ENCODE measurements around the gene DZIP1. TPM values are rescaled to one million over a fixed set of nuclear protein-coding genes. Genes with fewer than 3 reads are reported as not detected.
A peak's percentile ranks its signal among the peaks of the same experiment; 100 is the strongest.

Gene DZIP1
- total and polyA plus RNA-seq, 2 of the 13 experiments (the other 11 are each of a cell fraction or from before 2014, with no cell fraction given) = 11.0 to 36.7 TPM

DNA sequence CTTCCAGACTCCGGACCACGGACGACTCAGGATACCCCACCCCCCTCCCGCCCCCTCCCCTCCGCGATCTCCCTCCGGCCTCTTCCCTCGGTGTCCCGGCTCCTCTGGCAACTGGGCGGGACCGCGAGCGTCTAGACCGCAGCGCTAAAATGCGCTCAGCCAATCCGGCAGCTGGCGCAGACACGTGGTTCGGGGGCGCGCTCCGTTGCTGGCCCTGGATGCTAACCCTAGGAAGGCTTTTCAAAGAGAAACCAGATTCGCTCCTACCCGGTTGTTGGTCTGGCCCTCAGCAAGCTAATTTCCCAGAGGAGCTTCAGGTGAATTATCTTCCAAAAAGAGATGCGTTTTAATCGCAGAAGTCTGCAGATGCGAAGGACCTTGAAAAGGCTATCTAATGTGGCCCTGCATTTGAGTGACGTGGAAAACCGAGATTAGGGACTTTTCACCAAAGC lies at the start of gene DZIP1 (continued):
- TF ChIP-seq, protein P1, sequence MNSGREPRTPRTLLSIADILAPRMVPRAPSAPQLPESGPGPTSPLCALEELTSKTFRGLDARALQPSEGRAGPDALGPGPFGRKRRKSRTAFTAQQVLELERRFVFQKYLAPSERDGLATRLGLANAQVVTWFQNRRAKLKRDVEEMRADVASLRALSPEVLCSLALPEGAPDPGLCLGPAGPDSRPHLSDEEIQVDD (CRISPR knock-in tag; IDR thresholded peaks at IDR 0.05; ENCODE audit: borderline replicate concordance) = no peak
- no peak for TF ChIP-seq ZNF44 (CRISPR knock-in tag; IDR thresholded peaks at IDR 0.05)
- no peak for TF ChIP-seq KDM3A (CRISPR knock-in tag; IDR thresholded peaks at IDR 0.05; ENCODE audit: low read depth)
- no peak for TF ChIP-seq HNRNPH1 (optimal IDR thresholded peaks at IDR 0.05; ENCODE audit: low read depth, low read length)
- TF ChIP-seq SALL1 (CRISPR knock-in tag; IDR thresholded peaks at IDR 0.05) = peak; percentile 24; the same call in 1 of the 2 replicates
- peak; percentile 19; the same call in 1 of the 2 replicates for TF ChIP-seq ZNF281 (CRISPR knock-in tag; IDR thresholded peaks at IDR 0.05; ENCODE audit: borderline replicate concordance)
- TF ChIP-seq, protein P2, sequence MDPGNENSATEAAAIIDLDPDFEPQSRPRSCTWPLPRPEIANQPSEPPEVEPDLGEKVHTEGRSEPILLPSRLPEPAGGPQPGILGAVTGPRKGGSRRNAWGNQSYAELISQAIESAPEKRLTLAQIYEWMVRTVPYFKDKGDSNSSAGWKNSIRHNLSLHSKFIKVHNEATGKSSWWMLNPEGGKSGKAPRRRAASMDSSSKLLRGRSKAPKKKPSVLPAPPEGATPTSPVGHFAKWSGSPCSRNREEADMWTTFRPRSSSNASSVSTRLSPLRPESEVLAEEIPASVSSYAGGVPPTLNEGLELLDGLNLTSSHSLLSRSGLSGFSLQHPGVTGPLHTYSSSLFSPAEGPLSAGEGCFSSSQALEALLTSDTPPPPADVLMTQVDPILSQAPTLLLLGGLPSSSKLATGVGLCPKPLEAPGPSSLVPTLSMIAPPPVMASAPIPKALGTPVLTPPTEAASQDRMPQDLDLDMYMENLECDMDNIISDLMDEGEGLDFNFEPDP (CRISPR knock-in tag; conservative IDR thresholded peaks at IDR 0.05) = no peak
- no peak for TF ChIP-seq ZNF354B (CRISPR knock-in tag; IDR thresholded peaks at IDR 0.05)
- TF ChIP-seq HMG20B (CRISPR knock-in tag; conservative IDR thresholded peaks at IDR 0.05) = no peak
- no peak for TF ChIP-seq MEIS2 (CRISPR knock-in tag; IDR thresholded peaks at IDR 0.05)
- no peak for TF ChIP-seq TARDBP (CRISPR knock-in tag; IDR thresholded peaks at IDR 0.05)
- no peak for TF ChIP-seq ZNF569 (CRISPR knock-in tag; IDR thresholded peaks at IDR 0.05; ENCODE audit: borderline replicate concordance)
- TF ChIP-seq, protein P3, sequence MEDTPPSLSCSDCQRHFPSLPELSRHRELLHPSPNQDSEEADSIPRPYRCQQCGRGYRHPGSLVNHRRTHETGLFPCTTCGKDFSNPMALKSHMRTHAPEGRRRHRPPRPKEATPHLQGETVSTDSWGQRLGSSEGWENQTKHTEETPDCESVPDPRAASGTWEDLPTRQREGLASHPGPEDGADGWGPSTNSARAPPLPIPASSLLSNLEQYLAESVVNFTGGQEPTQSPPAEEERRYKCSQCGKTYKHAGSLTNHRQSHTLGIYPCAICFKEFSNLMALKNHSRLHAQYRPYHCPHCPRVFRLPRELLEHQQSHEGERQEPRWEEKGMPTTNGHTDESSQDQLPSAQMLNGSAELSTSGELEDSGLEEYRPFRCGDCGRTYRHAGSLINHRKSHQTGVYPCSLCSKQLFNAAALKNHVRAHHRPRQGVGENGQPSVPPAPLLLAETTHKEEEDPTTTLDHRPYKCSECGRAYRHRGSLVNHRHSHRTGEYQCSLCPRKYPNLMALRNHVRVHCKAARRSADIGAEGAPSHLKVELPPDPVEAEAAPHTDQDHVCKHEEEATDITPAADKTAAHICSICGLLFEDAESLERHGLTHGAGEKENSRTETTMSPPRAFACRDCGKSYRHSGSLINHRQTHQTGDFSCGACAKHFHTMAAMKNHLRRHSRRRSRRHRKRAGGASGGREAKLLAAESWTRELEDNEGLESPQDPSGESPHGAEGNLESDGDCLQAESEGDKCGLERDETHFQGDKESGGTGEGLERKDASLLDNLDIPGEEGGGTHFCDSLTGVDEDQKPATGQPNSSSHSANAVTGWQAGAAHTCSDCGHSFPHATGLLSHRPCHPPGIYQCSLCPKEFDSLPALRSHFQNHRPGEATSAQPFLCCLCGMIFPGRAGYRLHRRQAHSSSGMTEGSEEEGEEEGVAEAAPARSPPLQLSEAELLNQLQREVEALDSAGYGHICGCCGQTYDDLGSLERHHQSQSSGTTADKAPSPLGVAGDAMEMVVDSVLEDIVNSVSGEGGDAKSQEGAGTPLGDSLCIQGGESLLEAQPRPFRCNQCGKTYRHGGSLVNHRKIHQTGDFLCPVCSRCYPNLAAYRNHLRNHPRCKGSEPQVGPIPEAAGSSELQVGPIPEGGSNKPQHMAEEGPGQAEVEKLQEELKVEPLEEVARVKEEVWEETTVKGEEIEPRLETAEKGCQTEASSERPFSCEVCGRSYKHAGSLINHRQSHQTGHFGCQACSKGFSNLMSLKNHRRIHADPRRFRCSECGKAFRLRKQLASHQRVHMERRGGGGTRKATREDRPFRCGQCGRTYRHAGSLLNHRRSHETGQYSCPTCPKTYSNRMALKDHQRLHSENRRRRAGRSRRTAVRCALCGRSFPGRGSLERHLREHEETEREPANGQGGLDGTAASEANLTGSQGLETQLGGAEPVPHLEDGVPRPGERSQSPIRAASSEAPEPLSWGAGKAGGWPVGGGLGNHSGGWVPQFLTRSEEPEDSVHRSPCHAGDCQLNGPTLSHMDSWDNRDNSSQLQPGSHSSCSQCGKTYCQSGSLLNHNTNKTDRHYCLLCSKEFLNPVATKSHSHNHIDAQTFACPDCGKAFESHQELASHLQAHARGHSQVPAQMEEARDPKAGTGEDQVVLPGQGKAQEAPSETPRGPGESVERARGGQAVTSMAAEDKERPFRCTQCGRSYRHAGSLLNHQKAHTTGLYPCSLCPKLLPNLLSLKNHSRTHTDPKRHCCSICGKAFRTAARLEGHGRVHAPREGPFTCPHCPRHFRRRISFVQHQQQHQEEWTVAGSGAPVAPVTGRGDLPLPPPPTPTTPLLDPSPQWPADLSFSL (CRISPR knock-in tag; IDR thresholded peaks at IDR 0.05) = no peak
- no peak for TF ChIP-seq GFI1 (CRISPR knock-in tag; IDR thresholded peaks at IDR 0.05; ENCODE audit: borderline replicate concordance)
- peak; percentile 65; the same call in 1 of the 3 replicates for TF ChIP-seq MXI1 (IDR thresholded peaks at IDR 0.05; ENCODE audit: borderline replicate concordance, low read depth, low read length)
- TF ChIP-seq HOXA3 (CRISPR knock-in tag; IDR thresholded peaks at IDR 0.05) = 0 out of 2 replicates have a peak, but pooled peaks have one; percentile 25
- no peak for TF ChIP-seq TMF1 (CRISPR knock-in tag; IDR thresholded peaks at IDR 0.05; ENCODE audit: low read depth)

All from HepG2 (cell line).